PC-9 (cell line): ENCODE data around the gene IQSEC3. TPM values are rescaled to one million over a fixed set of nuclear protein-coding genes. Genes with fewer than 3 reads are reported as not detected.

Experiments used
- BruUV-seq: library from RNA; stranded (reverse); fragments of 400-500 nt; replicated peaks from 2 replicates; lab custom pipeline; 2021; lab: Mats Ljungman, UMichigan
- CTCF ChIA-PET: fragments of 300-600 bp; sonication (Branson Sonifier 250); formaldehyde crosslinking; loops from one replicate; lab custom pipeline; 2022; ENCODE audit warnings: antibody characterized with exemption; lab: Charles Lee
- POLR2A ChIA-PET: fragments of 300-600 bp; sonication (Branson Sonifier 250); formaldehyde crosslinking; loops from one replicate; lab custom pipeline; 2022; ENCODE audit warnings: antibody characterized with exemption; ENCODE audit not compliant: unreplicated experiment; lab: Charles Lee
- DNase-seq, 2 experiments: peaks; one replicate each; pipeline versions ENCODE4 v3.0.0 to v3.0.0-alpha.2; 2015 to 2022; ENCODE audit warnings: mixed read lengths in 1 of 2
- H2AFZ ChIP-seq: fragments of 200-600 bp; sonication (generic); 2 replicates; pipeline ENCODE4 v1.8.1; 2017; ENCODE audit warnings: antibody characterized with exemption
- H3F3A ChIP-seq: fragments of 200-600 bp; sonication (generic); 2 replicates; pipeline ENCODE4 v1.8.1; 2017; ENCODE audit warnings: antibody characterized with exemption, mild to moderate bottlenecking, low read depth; ENCODE audit not compliant: insufficient read depth
- H3K27ac ChIP-seq: fragments of 200-600 bp; sonication (generic); 2 replicates; pipeline ENCODE4 v1.6.1; 2016; ENCODE audit warnings: mixed run types
- H3K27me3 ChIP-seq: fragments of 200-600 bp; sonication (generic); 2 replicates; pipeline ENCODE4 v1.6.1; 2016; ENCODE audit warnings: low read depth, mixed run types; ENCODE audit not compliant: insufficient read depth
- H3K36me3 ChIP-seq: fragments of 200-600 bp; sonication (generic); 2 replicates; pipeline ENCODE4 v1.6.1; 2016; ENCODE audit warnings: low read depth, mixed run types
- H3K4me1 ChIP-seq: fragments of 200-600 bp; sonication (generic); replicated peaks from 2 replicates; pipeline ENCODE4 v1.6.1; 2016; ENCODE audit warnings: mixed run types; ENCODE audit not compliant: insufficient read depth
- H3K4me2 ChIP-seq: fragments of 200-600 bp; sonication (generic); 2 replicates; pipeline ENCODE4 v1.6.1; 2017; ENCODE audit warnings: mixed run types
- H3K4me3 ChIP-seq: fragments of 200-600 bp; sonication (generic); 2 replicates; pipeline ENCODE4 v1.6.1; 2016; ENCODE audit warnings: mixed run types
- H3K79me2 ChIP-seq: fragments of 200-600 bp; sonication (generic); 2 replicates; pipeline ENCODE4 v1.6.1; 2017; ENCODE audit warnings: low read depth, mixed run types
- H3K9me2 ChIP-seq: fragments of 200-600 bp; sonication (generic); 2 replicates; pipeline ENCODE4 v1.8.1; 2017; ENCODE audit warnings: mild to moderate bottlenecking; ENCODE audit not compliant: insufficient read depth
- H3K9me3 ChIP-seq: fragments of 200-600 bp; sonication (generic); 2 replicates; pipeline ENCODE4 v1.8.1; 2016; ENCODE audit warnings: low read depth; ENCODE audit not compliant: insufficient read depth
- H4K20me1 ChIP-seq: fragments of 200-600 bp; sonication (generic); 2 replicates; pipeline ENCODE4 v1.8.1; 2017; ENCODE audit not compliant: insufficient read depth
- EZH2 ChIP-seq: fragments of 200-600 bp; sonication (generic); IDR thresholded peaks from 2 replicates; pipeline ENCODE4 v1.8.0; 2017; ENCODE audit warnings: antibody characterized with exemption, low read depth
- intact Hi-C: fragments of 100-400 bp; cut with micrococcal nuclease; formaldehyde crosslinking; loops from one replicate; pipeline ENCODE4 v1.10.0; 2022; ENCODE audit not compliant: unreplicated experiment
- total RNA-seq: library from RNA; stranded (reverse); gene quantifications from 2 replicates; pipeline ENCODE4 v1.2.3, GENCODE V29; 2021
- TF ChIP-seq, protein P1 (sequence below): fragments of 200-600 bp; sonication (generic); conservative IDR thresholded peaks from 2 replicates; pipeline ENCODE4 v1.6.1; 2017; ENCODE audit warnings: mixed run types, antibody characterized with exemption, mild to moderate bottlenecking, moderate library complexity

IQSEC3 gene
- total RNA-seq, 1 experiment from 2014 or later, result not detected

DNA sequence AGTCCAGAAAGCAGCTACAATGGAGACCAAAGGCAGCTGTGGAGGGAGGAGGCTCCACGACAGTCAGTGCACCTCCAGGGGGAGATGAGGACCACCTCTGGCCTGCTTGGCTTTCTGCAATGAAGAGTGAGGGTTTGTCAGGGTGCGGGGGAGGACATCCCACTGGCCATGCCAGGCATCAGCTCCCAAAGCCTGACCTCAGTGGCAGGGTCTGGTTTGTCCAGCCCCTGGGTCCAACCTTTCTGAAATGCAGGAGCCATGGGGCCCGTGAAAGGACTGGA is 112.2 kb downstream of the IQSEC3 start:
- H3K27ac ChIP-seq, result no peak overlapping the region
- H3K79me2 ChIP-seq, result no peaks in the 10 kb centered on the region
- no peak for DNase-seq
- intact Hi-C loops, result no loop called here
- no peaks in the 10 kb centered on the region for H3K9me2 ChIP-seq
- ChIA-PET CTCF (no interaction called here), POLR2A (no interaction called here)
- H3K9me3 ChIP-seq, result no peaks in the 10 kb centered on the region
- H3K4me3 ChIP-seq, result no peak overlapping the region
- BruUV-seq, result no TSS peak
- H4K20me1 ChIP-seq, result no peaks in the 10 kb centered on the region
- H3K27me3 ChIP-seq, result peaks cover 8% of the 10 kb centered on the region; the same call in 1 of the 2 replicates
- no peak overlapping the region for H2AFZ ChIP-seq
- H3K4me2 ChIP-seq, result no peak overlapping the region
- no peak for TF ChIP-seq EZH2
- TF ChIP-seq, protein P1, sequence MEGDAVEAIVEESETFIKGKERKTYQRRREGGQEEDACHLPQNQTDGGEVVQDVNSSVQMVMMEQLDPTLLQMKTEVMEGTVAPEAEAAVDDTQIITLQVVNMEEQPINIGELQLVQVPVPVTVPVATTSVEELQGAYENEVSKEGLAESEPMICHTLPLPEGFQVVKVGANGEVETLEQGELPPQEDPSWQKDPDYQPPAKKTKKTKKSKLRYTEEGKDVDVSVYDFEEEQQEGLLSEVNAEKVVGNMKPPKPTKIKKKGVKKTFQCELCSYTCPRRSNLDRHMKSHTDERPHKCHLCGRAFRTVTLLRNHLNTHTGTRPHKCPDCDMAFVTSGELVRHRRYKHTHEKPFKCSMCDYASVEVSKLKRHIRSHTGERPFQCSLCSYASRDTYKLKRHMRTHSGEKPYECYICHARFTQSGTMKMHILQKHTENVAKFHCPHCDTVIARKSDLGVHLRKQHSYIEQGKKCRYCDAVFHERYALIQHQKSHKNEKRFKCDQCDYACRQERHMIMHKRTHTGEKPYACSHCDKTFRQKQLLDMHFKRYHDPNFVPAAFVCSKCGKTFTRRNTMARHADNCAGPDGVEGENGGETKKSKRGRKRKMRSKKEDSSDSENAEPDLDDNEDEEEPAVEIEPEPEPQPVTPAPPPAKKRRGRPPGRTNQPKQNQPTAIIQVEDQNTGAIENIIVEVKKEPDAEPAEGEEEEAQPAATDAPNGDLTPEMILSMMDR, result no peak
- peaks cover 8% of the 10 kb centered on the region; the same call in 1 of the 2 replicates for H3F3A ChIP-seq
- H3K36me3 ChIP-seq, result no peaks in the 10 kb centered on the region
- peaks cover 27% of the 10 kb centered on the region for H3K4me1 ChIP-seq

DNA sequence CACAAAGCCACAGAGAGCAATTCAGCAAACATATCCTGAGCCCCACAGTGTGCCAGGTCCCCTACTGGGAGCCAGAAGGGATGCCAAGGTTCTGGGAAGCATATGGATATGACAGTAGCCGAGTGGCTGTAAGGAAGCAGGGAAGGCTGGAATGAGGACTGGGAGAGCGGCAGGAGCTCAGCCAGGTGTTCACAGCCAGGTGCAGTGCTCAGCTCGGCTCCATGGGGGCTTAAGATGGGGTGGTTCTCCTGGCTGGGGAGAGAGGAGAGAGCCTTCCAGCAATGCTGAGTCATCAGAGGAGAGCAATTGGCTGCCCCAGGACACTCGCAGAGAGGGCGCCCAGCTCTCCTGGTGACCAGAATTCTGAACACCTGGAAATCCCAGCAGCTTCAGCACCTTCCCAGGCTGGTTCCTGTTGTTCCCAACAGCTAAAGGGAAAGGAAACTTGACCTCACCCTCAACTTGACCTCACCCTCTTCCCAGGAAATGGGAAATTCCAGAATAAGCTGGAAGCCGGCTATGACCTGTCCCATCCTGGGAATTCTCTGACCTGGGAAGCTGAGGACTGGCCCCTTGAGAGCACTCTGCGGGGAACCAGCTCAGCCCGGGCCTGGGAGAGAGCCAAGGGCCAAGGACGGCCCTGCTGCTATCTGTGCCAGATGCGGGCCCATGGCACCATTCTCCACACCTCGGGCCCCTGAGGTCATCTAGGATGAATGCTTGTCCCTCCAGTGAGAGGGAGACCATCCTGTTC is 112.7 kb downstream of the IQSEC3 start:
- POLR2A ChIA-PET, result interaction anchor here (0.7 kb wide), 1 partner anchor 14 kb away, joined by 5 read pairs; no protein-coding TSS in a partner anchor
- no TSS peak for BruUV-seq
- TF ChIP-seq, protein P1, result no peak
- no peak for TF ChIP-seq EZH2

DNA sequence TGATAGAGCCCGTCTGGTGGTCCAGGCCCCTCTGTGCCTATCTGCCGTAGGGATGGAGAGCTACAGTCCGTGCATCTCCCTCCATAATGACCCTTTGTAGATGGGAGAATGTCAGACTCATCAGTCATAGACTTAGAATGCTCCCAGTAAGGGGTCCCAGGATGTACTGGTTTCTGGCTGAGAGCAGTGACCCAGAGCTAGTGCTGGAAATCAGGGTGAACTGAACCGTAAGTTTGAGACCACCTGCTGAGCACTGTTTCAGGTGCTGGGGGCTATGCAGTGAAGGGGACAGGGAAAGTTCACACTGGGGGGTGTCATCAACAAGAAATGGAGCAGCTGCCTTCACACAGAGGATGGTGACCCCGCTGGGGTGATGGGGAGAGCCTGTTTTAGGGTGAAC is 113.3 kb downstream of the IQSEC3 start:
- Histone ChIP-seq H3K4me2 (no peak overlapping the region), H3K27me3 (no peaks in the 10 kb centered on the region), H3K4me3 (no peak overlapping the region), H2AFZ (no peak overlapping the region), H3F3A (peaks cover 8% of the 10 kb centered on the region; the same call in 1 of the 2 replicates), H3K9me3 (no peaks in the 10 kb centered on the region), H3K79me2 (no peaks in the 10 kb centered on the region), H3K36me3 (no peaks in the 10 kb centered on the region), H3K9me2 (no peaks in the 10 kb centered on the region), H3K27ac (no peak overlapping the region), H4K20me1 (no peaks in the 10 kb centered on the region), H3K4me1 (peaks cover 27% of the 10 kb centered on the region)
- TF ChIP-seq, protein P1, result no peak
- no peak for TF ChIP-seq EZH2
- intact Hi-C loops, result no loop called here
- BruUV-seq, result no TSS peak
- ChIA-PET CTCF (no interaction called here), POLR2A (interaction anchor here (0.7 kb wide), 1 partner anchor 15 kb away, joined by 5 read pairs; no protein-coding TSS in a partner anchor)
- DNase-seq, result no peak

More for the DNA sequence above, 112.7 kb downstream of the IQSEC3 start:
- intact Hi-C loops, result no loop called here
- Histone ChIP-seq H4K20me1 (no peaks in the 10 kb centered on the region), H3F3A (peaks cover 8% of the 10 kb centered on the region; the same call in 1 of the 2 replicates), H3K27me3 (peaks cover 3% of the 10 kb centered on the region; the same call in 1 of the 2 replicates), H3K9me2 (no peaks in the 10 kb centered on the region), H3K36me3 (no peaks in the 10 kb centered on the region), H2AFZ (no peak overlapping the region), H3K4me3 (no peak overlapping the region), H3K27ac (no peak overlapping the region), H3K9me3 (no peaks in the 10 kb centered on the region), H3K79me2 (no peaks in the 10 kb centered on the region), H3K4me1 (peaks cover 27% of the 10 kb centered on the region), H3K4me2 (no peak overlapping the region)
- CTCF ChIA-PET, result interaction anchor here (0.5 kb wide), 1 partner anchor 23 kb away, joined by 3 read pairs; no protein-coding TSS in a partner anchor
- no peak for DNase-seq
